SW 1271 (cell line): ENCODE data around the gene HPN.
"Not testable (repeated sequence)": the region's sequence is repeated elsewhere in the genome, so short reads cannot be mapped to it uniquely, and the experiment has no call there.

Source experiments
- DNase-seq, 2 experiments: peaks; one replicate each; lab custom pipeline; 2025; lab: John Stamatoyannopoulos, UW

HPN gene

DNA sequence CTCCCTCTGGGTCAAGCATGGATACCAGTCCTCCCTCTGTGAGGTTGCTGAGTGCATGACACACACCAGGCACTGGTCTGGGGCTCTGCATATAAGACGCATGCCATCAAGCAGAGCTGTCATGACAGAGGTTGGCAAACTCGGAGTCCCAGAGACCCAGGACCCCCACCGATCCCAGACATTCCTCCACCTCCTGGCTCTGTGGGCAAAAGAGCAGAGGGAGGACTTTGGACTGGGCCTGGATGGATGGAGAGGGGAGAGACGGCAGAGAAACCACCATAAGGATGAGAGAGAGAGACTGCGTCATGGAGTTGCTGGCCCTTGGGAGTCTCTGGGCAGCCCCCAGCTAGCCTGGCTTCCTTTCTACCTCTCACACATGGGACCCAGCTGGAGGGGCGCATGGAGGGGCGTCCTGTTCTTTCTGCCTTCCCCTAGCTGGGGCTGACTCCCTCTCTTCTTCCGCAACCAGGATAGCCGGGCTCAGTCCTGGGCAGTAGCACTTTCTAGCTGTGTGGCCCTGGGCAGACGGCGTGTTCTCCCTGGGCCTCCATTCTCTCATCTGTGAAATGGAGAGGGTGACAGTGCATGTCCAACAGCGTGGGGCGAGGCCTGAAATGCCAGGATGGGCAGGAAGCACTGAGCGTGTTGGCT, 1.6 kb downstream of the HPN start:
- no peak for DNase-seq

- no peak for DNase-seq
These were observed 2.4 kb downstream of the HPN start for GRCh38 chr19:35043906-35044305.

DNA sequence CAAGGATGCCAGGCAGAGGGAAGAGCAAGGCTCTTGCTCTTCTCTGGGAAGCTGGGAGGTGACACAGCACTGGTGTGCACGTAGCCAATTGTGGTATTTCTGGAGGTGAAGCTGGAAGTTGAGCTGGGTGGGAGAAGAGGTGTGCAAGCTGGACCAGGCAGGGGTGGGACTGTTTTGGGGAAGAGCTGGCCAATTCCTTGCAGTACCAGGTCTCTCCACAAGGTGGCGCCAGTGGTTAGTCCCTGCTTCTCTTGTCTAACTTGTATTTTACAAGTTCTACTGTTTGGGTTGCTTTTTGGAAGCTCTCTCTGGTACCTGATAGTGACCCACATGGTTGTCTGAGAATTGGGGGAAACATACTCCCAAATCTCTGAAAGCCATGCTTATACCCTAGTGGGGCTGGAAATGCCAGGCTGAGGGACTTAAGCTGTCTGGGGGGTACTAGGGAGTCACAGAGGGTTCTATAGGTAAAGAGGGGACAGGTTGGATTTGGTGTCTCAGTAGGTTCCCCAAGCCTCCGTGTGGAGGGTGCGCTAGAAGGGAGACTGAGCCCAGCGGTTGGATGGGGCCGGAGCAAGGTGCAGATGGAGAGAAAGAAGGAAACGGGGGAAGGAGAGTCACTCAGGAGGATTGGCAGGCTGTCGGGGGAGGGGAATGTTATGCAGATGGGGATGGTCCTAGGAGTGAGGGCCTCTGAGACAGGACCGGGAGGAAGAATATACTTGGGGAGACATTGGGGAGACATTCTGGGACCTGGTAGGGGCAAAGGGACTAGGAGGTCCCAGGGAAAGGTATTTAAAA, 3.0 kb downstream of the HPN start:
- DNase-seq = peak in 1 of 2 experiments; percentile 46

GRCh38 chr19:35045667-35046300, 4.3 kb downstream of the HPN start:
- DNase-seq = peak in 1 of 2 experiments; percentile 18

GRCh38 chr19:35046461-35046860, 4.9 kb downstream of the HPN start:
- DNase-seq = no peak

DNA sequence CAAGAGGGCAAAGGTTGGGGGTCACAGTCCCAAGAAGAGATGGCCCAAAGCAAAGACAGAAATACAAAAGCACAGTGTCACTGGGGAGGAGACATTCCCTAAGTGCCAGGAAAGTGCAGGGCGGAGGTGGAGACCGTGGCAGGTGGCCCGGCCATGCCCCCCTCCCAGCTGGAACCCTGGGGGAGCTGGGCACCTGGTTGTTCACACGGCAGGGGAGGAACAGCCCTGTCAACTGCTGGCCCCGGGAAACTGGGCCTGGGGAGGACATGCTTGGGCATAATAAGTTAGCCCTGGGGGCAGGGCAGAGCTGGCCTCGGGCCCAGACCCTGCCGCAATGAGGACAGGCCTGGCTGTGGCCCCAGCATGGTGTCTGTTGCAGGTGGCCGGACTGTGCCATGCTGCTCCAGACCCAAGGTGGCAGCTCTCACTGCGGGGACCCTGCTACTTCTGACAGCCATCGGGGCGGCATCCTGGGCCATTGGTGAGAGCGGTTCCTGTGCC, 7.4 kb downstream of the HPN start:
- DNase-seq = no peak

GRCh38 chr19:35049456-35049855, 7.9 kb downstream of the HPN start:
- DNase-seq = no peak

- DNase-seq = not testable (repeated sequence)
These were observed 9.1 kb downstream of the HPN start for GRCh38 chr19:35050662-35051061.

DNA sequence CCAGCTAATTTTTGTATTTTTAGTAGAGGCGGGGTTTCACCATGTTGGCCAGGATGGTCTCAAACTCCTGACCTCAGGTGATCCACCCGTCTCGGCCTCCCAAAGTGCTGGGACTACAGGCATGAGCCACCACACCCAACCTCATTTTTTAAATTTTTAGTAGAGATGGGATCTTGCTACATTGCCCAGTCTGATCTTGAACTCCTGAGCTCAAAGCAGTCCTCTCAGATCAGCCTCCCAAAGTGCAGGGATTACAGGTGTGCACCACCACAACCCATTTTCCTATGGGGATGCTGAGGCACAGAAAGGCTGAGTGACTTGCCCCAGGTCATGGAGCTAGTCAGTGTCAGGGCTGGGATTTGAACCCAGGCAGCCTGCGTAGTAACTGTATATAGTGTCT, 9.7 kb downstream of the HPN start:
- not testable (repeated sequence) for DNase-seq

DNA sequence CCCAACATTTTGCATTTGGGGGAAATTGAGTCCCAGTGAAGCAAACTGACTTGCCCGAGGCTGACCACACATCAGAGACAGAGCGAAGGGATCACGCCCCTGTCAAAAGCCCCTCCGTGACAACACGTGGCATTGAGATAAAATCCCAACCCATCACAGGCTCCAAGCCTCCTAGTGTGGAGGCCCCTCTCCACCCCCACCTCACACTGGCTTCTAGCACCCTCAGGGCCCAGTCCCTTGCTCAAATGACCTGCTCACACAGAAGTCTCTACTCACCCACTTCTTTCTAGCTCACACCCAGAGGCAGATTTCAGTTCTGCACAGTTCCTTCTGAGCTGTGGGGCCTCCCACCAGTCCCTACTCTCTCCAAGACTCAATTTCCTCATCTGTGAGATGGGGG, 10.3 kb downstream of the HPN start:
- DNase-seq = no peak

DNA sequence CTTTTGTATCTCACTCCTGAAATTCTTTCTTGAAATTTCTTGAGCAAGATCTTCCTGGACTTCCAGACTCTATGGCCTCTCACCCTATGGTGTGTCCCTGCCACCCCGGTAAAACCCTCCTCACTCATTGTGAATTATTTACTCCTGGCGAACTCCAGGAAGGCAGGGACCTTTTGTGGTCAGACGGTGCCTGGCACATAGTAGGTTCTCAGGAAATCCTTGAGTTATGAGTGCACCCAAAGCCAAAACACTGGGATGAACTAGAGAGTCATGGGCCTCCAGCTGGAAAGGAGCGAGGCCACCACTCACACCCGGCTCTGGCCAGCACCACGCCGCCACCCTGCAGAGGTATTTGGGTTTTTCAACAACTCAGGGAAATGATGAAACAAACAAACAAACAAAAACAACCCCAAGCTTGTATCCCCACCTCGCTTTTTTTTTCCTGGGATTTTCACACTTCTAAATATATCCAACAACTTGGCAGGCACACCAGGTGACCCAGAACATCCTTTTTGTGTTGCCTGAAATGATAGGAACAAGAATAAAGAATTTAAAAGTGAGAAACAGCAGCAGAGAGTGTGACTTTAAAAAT, 11.2 kb downstream of the HPN start:
- no peak for DNase-seq

DNA sequence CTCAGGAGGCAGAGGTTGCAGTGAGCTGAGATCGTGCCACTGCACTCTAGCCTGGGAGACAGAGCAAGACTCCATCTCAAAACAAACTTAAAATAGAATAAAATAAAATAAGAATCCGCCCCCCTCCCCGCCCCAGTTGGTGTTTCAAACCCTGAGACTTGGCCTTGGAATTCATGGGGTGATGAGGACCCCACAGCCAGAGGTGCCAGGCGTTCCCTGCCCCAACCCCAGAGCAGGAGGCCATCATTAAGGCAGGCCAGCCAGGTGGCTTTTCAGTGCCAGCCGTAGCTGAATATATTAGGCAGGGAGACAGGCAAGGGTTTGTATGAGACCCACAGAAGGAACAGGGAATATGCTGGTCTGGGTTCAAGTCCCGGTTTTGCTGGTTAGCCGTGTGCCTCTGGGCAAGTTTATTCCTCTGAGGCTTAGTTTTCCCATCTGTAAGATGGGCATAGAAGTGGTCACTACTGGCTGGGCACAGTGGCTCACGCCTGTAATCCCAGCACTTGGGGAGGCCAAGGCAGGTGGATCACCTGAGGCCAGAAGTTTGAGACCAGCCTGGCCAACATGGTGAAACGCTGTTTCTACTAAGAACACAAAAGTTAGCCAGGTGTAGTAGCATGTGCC, 12.3 kb downstream of the HPN start:
- no peak for DNase-seq

DNA sequence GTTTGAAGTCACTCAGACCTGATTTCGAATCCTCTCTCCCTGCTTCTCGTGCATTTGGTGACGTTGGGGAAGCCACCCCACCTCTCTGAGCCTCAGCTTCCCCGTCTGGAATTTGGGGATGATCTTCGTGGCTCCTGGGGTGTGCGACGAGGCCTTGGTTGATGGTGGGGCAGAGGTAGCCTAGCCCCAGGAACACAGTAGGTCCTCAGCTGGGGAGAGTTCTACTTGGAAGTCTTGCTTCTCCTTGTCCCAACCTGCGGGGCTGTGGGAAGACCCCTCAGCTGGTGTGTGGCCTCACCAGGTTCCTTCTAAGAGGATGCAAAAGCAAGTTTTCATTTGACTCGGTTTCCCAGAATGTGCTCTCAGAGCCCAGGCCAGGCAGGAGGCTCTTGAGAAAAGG, 13.1 kb downstream of the HPN start:
- no peak for DNase-seq

DNA sequence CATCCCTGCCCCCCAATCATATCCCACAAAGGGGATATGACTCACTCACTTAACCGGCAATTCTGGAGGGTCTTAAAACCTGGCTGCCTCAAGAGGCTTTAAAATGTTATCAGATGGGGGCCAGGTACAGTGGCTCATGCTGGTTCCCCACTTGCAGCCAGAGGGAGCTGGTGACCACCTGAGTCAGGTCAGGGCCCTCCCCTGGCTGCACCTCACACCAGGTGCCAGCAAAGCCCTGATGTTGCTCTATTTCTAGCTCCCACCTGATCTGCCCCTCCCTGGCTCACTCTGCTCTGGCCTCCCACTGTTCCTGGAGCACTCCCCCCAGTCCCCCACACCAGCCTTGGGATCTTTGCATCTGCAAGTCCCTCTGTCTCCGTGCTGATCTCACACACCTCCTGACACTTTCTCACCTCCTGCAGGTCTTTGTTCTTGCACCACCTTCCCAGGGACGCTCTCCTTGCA, 14.2 kb downstream of the HPN start:
- DNase-seq = no peak

DNA sequence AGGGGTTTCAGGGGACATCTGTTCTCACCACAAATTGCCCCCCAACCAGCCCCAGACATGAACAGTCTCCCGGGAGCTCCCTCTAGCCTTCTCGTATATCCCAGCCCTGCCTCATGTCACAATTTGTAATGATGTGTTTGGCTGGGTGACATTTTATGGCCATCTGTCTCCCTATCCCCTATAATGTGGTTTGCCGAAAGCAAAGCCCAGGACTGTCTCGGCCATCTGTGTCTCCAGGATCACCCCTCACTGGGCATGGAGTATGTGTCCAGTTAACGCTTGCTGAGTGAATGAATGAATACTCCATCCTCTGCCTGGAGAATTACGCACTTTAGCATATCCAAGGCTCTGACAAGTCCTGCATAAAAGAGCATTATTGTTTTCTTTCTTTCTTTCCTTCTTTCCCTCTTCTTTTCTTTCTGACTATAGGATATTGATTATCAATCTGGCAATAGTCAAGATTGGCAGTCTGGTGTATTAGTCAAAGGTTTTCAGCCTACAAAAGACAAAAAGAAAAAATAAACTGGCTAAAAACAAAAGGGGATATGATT, 15.1 kb downstream of the HPN start:
- DNase-seq = no peak

- no peak for DNase-seq
These were observed 16.8 kb downstream of the HPN start for GRCh38 chr19:35058370-35058769.

DNA sequence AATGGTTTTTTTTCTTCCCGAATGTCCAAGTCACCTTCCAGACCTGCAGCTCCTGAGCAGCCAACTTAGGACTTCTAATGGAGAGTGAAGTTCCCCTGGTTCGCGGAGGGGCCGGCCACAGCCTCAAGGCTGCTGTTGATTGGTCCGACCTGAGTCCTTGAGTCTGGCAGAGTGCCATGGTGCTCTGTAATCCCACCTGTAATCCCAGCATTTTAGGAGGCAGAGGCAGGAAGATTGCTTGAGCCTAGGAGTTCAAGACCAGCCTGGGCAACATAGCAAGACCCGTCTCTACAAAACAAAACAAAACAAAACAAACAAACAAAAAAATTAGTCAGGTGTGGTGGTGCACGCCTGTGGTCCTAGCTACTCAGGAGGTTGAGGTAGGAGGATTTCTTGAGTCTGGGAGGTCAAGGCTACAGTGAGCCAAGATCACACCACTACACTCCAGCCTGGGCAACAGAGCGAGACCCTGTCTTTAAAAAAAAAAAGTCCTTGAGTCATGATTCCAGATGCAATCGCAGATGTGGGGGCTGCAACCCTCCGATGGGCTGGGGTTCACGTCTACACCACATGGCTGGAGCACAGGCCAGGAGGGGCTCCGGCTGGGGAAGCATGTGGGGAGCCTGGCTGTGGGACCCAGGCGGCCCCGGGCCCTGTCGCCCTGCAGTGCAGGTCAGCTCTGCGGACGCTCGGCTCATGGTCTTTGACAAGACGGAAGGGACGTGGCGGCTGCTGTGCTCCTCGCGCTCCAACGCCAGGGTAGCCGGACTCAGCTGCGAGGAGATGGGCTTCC, 17.7 kb downstream of the HPN start:
- DNase-seq = no peak

DNA sequence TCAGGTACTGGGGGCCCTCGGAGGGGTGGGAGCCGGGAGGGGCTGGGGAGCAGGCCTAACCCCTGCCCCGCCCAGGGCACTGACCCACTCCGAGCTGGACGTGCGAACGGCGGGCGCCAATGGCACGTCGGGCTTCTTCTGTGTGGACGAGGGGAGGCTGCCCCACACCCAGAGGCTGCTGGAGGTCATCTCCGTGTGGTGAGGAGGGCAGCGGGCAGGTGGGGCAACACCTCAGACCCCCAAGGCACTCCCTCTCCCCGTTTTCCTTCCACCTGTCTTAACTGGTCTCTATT, 18.2 kb downstream of the HPN start:
- DNase-seq = no peak

GRCh38 chr19:35060160-35060855, 18.8 kb downstream of the HPN start:
- DNase-seq = no peak

DNA sequence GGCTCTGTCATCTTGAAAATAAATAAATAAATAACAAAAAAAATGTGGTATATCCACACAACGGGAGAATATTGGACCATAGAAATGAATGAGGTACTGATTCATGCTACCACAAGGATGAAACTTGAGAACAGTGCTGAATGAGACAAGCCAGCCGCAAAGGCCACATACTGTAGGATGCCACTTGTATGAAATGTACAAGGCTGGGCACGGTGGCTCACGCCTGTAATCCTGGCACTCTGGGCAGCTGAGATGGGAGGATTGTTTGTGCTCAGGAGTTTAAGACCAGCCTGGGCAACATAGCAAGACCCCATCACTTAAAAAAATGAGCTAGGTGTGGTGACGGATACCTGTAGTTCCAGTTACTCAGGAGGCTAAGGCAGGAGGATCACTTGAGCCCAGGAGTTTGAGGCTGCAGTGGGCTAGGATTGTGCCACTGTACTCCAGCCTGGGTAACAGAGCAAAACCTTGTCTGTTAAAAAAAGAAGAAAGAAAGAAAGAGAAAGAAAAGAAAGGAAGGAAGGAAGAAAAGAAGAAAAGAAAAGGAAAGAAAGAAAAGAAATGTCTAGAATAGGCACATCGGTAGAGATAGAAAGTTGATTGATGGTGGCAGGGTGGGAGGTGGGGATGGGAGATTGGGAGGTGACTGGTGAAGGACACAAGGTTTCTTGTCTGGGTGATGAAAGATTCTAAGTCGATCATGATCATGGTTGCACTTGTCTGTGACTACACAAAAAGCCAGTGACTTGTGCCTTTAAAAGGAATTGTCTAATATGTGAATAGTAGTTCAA, 20.3 kb downstream of the HPN start:
- no peak for DNase-seq
